Testis (tissue), 2 donors: ENCODE results near the gene TNS1.

Experiments
- CTCF ChIP-seq, 3 experiments: fragments of 450-650 bp in 2 of 3; fragments of 200-600 bp in 1 of 3; sonication (generic) in 1 of 3; IDR thresholded peaks; one replicate each; pipeline ENCODE4 v1.5.1; 2016 to 2019; ENCODE audit warnings: antibody characterized with exemption in 3 of 3, mild to moderate bottlenecking in 2 of 3, moderate library complexity in 1 of 3
- POLR2A ChIP-seq: fragments of 450-650 bp; IDR thresholded peaks from one replicate; pipeline ENCODE4 v1.6.1; 2017; ENCODE audit warnings: antibody characterized with exemption, mild to moderate bottlenecking, moderate library complexity

- TF ChIP-seq CTCF (IDR thresholded peaks at IDR 0.05) (no peak), POLR2A (no peak)
These were observed 200.5 kb downstream of the TNS1 start for GRCh38 chr2:217802266-217802665.
